IMR-90 (cell line): Measurements from ENCODE around the gene ATOSA.

Source experiments
- CEBPB ChIP-seq: IDR thresholded peaks from 2 replicates; pipeline ENCODE4 v1.6.1; 2012; ENCODE audit warnings: low read depth, low read length, improper control_type of control experiment
- CHD1 ChIP-seq: IDR thresholded peaks from 2 replicates; pipeline ENCODE4 v1.6.1; 2012; ENCODE audit warnings: low read depth, low read length, improper control_type of control experiment
- MAFK ChIP-seq: IDR thresholded peaks from 2 replicates; pipeline ENCODE4 v1.6.1; 2012; ENCODE audit warnings: low read depth, low read length, improper control_type of control experiment
- MAZ ChIP-seq: IDR thresholded peaks from 2 replicates; pipeline ENCODE4 v1.6.1; 2012; ENCODE audit warnings: low read depth, mild to moderate bottlenecking, low read length, improper control_type of control experiment, moderate library complexity, borderline replicate concordance
- MXI1 ChIP-seq: IDR thresholded peaks from 2 replicates; pipeline ENCODE4 v1.6.1; 2012; ENCODE audit warnings: low read depth, mild to moderate bottlenecking, low read length, moderate library complexity, borderline replicate concordance
- NFE2L2 ChIP-seq: fragments of 150-350 bp; IDR thresholded peaks from 2 replicates; pipeline ENCODE4 v1.6.1; 2016; ENCODE audit warnings: low read depth, mild to moderate bottlenecking, low read length
- POLR2A ChIP-seq: IDR thresholded peaks from 2 replicates; pipeline ENCODE4 v1.6.1; 2012; ENCODE audit warnings: mild to moderate bottlenecking, low read depth, low read length
- RAD21 ChIP-seq: IDR thresholded peaks from 2 replicates; pipeline ENCODE4 v1.6.1; 2012; ENCODE audit warnings: low read length, improper control_type of control experiment
- RCOR1 ChIP-seq: IDR thresholded peaks from 2 replicates; pipeline ENCODE4 v1.6.1; 2012; ENCODE audit warnings: mild to moderate bottlenecking, low read length, improper control_type of control experiment; ENCODE audit not compliant: insufficient replicate concordance
- RFX5 ChIP-seq: IDR thresholded peaks from 2 replicates; pipeline ENCODE4 v1.8.0; 2012; ENCODE audit warnings: low read depth, mild to moderate bottlenecking, low read length, moderate library complexity
- SMC3 ChIP-seq: fragments of 150-350 bp; IDR thresholded peaks from 2 replicates; pipeline ENCODE4 v1.6.1; 2016; ENCODE audit warnings: low read depth, mild to moderate bottlenecking, antibody characterized with exemption, low read length, moderate library complexity
- TF ChIP-seq, protein P1 (sequence below): conservative IDR thresholded peaks from 2 replicates; pipeline ENCODE4 v1.5.1; 2012; ENCODE audit warnings: mild to moderate bottlenecking, low read depth, low read length, improper control_type of control experiment
- TF ChIP-seq, protein P2 (sequence below): fragments of 150-350 bp; IDR thresholded peaks from 2 replicates; pipeline ENCODE4 v1.6.1; 2017; ENCODE audit warnings: mild to moderate bottlenecking, antibody characterized with exemption, low read length, low read depth

DNA sequence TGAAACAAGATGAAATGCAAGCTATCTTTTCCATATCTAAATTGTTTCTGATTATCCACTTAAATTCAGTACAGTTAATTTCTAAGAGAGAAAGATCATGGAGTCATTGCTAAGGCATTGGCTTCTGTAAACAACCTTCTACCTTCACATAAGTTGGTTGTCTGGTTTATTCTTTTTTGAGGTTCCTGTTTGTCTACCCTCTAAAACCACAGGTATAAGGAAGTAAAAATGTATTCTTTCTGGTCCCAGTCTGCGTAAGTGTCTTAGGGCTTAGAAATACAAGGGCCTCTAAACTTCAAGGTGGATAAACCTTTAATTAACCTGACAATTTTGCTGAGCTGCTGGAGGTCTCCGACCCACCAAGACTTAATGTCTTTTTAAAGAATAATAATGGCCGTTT lies 3.6 kb upstream of the ATOSA start:
- no peak for TF ChIP-seq POLR2A
- TF ChIP-seq, protein P1, sequence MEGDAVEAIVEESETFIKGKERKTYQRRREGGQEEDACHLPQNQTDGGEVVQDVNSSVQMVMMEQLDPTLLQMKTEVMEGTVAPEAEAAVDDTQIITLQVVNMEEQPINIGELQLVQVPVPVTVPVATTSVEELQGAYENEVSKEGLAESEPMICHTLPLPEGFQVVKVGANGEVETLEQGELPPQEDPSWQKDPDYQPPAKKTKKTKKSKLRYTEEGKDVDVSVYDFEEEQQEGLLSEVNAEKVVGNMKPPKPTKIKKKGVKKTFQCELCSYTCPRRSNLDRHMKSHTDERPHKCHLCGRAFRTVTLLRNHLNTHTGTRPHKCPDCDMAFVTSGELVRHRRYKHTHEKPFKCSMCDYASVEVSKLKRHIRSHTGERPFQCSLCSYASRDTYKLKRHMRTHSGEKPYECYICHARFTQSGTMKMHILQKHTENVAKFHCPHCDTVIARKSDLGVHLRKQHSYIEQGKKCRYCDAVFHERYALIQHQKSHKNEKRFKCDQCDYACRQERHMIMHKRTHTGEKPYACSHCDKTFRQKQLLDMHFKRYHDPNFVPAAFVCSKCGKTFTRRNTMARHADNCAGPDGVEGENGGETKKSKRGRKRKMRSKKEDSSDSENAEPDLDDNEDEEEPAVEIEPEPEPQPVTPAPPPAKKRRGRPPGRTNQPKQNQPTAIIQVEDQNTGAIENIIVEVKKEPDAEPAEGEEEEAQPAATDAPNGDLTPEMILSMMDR, result no peak
- TF ChIP-seq SMC3, result no peak
- no peak for TF ChIP-seq RCOR1
- TF ChIP-seq CEBPB, result no peak
- no peak for TF ChIP-seq RAD21
- TF ChIP-seq CHD1, result no peak
- TF ChIP-seq, protein P2, sequence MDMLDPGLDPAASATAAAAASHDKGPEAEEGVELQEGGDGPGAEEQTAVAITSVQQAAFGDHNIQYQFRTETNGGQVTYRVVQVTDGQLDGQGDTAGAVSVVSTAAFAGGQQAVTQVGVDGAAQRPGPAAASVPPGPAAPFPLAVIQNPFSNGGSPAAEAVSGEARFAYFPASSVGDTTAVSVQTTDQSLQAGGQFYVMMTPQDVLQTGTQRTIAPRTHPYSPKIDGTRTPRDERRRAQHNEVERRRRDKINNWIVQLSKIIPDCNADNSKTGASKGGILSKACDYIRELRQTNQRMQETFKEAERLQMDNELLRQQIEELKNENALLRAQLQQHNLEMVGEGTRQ, result no peak
- no peak for TF ChIP-seq MXI1
- no peak for TF ChIP-seq RFX5
- no peak for TF ChIP-seq MAFK
- TF ChIP-seq MAZ, result no peak
- TF ChIP-seq NFE2L2, result no peak
